HG02798 (cell line): Measurements from ENCODE around the gene SPDYE4.

Experiments
- ATAC-seq: cut with Tn5 transposase; IDR thresholded peaks from one replicate; pipeline ENCODE4 v1.9.1; 2021; ENCODE audit warnings: mild to moderate bottlenecking; ENCODE audit not compliant: unreplicated experiment, poor library complexity

SPDYE4 gene

DNA sequence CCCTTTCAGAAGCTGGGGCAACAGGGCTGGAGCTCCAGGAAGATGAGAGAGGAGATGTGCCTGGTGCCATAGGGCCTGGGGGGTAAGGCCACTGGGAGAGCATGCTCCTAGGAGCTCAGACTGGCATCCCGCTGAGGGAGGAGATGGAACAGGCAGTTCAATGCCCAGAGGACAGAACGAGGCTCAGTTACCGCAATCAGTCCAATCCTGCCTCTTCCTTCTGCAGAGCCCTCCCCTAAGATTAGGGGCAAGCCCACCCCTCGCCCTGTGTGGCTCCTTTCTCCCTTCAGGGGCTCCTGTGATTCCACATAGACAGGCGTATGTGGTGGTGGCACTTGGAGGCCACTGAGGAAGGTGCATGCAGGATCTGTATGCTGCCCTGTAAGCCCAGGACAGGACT is 16.1 kb downstream of the SPDYE4 start:
- no peak for ATAC-seq

DNA sequence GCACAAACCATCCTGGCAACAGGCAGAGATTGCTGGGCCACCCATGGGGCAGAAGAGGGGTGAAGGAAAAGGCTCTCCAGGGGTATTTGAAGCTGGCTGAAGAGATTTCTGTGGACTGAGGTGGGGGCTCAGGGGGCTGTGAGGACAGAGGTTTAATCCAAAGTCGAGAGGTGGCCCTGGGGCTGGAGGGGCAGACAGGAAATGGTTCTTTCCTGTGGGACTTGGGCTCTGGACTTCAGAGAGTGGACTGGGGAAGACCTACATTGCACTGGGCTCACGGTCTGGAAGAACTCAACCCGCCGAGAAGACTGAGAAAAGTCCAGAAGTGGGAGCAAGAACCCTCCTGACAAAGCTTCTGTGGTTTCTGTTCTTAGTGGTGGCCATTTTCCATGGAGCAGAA is 16.6 kb downstream of the SPDYE4 start:
- ATAC-seq: no peak

DNA sequence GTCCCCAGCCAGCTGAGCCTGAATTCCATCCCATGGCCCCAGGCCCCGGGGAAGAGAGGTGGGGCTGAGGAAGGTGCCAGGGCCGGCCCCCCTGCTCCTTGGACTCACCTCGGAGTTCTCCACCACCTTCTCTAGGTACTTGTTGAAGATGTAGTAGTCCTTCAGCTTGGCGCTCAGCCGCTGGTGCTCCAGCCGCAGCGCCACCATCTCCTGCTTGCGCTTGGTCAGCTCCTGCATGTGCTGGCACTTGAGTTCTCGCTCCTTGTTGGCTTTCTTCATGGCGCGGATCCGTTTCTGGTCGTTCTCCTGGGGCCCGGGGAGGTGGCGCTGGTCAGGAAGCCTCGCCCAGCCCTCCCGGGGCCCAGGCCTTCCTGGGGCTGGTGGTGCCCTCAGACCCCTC is 17.0 kb downstream of the SPDYE4 start:
- ATAC-seq: no peak

DNA sequence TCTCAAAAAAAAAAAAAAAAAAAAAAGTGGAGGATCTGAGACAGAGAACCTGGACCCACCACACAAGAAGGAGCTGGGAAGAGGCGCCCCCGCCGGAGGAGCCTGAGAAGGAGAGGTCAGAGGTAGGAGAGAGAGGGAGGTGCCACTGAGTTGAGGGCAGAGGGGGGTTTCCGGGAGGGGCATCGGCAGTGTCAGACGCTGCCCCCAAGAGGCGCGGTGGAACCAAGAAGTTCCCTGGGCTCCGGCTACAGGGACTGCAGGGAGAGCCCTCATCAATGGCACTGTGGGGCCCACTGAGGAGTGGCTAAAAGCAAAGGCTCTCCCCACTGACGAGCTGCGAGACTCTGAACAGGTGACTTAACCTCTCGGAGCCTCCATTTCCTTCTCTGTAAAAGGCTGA is 17.9 kb downstream of the SPDYE4 start:
- ATAC-seq: no peak

DNA sequence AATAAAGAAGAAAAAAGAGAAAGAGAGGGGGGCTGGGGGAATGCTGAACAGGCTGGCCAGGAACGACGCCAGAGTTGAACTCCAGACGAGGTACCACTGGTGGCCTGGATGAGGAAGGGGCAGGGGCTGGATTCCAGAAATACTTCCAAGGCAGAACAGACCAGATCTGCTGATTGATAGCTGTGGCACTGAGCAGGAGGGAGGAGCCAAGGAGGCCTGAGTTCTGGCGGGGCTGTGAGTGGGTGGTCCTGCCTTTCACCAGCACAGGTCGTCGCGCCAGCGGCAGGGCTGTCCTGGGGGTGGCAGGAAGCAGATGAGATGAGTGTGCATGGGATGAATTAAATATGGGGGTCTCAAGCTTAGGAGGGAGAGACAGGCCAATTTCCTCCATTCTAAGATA is 19.2 kb downstream of the SPDYE4 start:
- ATAC-seq: no peak

DNA sequence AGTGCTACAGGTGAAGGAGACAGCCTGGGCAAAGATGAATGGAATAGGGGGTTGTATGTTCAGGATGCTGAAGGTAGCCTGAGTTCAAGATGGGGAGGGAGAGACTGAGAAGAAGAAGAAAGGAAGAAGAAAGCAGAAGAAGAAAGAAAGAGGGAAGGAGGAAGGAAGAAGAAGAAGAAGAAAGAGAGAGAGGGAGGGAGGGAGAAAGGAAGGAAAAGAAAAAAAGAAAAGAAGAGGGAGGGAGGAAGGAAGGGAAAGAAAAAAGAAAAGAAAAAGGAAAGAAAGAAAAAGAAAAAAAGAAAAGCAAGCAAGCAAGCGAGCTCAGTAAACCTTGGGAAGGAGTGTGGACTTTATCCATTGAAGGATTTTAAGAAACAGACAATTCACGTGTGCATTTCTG is 21.6 kb downstream of the SPDYE4 start:
- no peak for ATAC-seq

DNA sequence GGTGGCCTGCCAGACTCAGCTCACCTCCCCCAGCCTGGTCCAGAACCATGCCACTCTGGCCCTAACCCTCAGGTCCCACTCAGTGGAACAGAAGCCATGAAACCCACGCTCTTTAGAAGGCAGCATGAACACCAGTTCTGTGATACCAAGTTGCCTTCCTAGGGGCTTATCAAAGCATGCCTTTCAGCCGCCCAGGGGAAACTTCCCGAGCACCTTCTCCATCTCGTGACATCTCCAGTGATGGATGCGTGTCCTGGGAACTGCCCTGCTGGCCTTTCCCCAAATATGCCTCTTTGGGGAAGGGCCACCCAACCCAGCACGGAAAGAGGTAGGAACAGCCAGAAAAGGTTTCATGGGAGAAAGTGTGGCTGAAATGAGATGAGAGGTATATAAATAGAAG is 22.0 kb downstream of the SPDYE4 start:
- no peak for ATAC-seq

DNA sequence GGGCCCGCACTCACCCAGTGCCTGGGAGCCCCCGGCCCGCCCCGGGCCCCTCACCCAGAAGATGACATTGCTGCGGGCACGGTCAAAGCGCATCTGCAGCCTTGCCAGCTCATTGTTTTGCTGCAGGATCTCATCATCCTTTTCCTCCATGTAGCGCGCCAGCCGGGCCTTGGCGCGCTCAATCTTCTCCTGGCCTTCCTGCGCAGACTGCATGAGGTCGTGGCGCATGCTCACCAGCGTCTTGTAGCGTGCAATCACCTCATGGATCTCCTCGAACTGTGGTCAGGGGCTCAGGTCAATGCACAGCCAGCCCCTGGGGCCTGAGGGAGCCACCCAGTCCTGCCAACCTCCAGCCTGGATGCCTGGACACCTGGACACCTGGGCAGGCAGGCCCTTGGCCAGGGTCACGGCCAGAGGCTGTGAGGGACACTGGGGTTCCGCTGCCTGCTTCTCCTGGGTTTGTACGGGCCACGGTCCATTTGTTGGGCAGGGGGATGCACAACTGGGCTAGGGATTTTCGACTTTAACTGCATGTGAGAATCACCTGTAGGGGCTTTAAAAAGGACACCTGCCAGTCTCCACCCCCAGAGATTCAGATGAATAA is 22.9 kb downstream of the SPDYE4 start:
- no peak for ATAC-seq

DNA sequence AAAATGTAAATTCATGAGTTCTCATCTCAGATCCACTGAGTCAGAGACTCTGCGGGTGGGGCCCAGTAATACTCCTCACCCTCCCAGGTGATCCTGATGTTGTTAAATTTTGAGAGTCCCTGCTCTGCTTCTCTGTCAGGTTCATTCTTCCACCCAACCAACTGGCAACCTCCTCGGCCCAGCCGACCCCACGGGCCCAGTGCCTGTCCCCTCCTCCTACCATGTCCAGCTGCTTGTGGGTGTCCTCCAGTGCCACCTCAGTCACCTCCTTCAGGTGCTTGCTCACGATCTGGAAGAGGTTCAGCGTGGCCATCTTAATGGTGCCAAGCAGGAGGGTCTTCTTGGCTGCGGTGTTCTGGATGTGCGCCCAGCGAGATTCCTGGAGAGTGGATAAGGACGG is 23.5 kb downstream of the SPDYE4 start:
- ATAC-seq: no peak

DNA sequence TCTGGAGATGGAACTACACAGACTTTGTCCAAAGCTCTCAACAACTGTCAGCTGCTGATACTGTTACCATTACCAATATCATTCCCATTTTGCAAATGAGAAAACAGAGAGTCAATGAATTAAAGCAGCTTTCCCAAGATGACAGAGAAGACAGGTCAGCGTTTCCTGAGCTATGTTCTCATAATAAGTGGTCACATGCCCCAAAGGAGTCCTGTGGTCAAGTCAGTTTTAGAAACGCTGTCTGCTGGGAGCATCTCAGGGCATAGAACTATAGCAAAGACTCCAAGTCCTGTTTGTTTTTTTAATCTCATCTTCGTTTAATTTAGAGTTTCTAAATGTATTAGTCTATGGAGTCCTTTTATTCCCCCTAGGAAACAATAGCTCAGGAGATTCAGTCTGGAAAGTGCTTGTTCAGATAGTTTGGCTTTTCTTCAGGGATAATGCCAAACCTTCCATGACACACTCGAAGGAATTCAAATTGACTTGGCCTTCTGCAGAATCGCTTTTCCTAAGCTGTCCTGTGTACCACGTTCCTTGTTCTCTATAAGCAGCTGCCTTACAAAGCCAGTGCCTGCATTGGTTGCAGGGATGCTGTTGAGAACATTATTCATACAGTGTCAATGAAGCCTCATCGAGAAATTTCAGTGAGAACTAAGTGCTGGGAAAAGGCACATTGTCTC is 25.8 kb downstream of the SPDYE4 start:
- ATAC-seq: no peak

DNA sequence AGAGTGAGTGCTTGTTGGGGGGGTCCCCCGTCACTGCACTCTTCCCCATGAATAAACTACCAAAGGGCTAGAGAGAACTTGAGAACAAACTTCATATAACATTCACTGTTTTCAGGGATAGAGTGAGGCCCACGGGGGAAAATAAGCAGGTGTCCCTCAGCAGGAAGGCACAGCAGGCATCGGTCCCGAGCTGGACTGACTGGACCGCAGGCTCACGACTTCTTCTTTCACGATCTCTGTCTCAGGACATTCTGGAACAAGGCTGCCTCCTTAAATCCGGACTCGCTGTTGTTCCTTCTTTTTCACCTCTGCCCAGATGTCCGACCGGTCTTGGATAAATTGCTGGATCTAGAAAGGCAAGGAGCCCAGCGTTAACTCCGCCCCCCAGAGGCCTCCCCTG is 28.5 kb downstream of the SPDYE4 start:
- ATAC-seq: no peak

DNA sequence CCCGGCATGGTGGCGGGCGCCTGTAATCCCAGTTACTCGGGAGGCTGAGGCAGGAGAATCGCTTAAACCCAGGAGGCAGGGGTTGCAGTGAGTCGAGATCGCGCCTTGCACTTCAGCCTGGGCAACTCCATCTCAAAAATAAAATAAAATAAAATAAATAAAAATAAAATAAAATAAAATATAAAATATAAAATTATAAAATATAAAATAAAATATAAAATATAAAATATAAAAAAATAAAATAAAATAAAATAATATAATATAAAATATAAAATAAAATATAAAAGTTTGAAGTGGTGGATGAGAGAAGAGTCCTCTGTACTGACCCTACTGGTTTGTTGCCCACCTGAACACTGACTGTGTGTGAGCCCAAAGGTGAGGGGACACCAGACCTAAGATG is 28.9 kb downstream of the SPDYE4 start:
- ATAC-seq: no peak

DNA sequence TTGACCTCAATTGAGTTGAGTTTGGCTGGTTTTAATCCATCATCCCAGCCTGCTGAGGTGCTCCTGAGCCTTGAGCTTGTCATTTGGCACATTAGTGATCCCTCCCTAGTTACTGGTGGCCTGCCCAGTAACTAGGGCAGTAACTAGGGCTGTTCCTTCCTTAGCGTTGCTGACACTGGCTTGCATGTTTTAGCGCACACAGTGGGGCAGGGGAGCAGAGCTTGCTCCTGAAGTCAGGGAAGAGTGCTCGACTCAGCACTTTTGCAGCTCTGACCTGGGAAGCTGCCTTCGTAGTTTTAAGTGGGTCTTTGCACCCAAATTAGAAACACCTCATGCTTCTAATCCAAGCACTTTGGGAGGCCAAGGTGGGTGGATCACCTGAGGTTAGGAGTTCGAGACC is 29.4 kb downstream of the SPDYE4 start:
- ATAC-seq: no peak

DNA sequence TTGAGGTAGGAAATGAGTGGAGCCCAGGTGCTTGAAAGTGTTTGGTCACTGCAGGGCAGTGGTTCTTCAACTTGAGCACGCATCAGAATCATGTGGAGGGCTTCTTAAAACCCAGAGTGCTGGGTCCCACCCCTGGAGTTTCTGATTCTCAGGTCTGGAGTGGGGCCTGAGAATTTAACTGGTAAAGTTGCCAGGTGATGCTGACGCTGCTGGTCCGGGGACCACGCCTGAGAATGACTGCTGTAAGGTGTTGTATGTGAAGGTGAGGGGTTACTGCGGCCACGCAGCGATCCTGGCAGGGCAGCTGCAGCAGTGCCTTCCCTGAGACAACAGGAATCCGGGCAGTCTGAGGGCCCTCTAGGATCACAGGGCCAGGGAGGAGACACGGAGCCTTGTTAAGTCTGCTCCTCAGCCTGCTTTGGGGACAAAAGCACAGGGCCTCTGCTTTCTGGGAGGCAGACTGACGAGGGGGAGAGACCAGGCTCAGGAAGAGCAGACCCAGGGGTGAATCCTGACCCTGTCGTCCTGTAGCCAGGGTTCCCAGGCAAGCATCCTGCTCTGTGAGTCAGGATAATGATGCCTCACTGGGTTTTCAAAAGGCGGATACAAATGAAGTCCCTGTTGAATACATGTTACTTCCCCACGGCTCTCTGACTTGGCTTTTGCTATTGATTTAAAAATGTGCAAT is 30.0 kb downstream of the SPDYE4 start:
- no peak for ATAC-seq

DNA sequence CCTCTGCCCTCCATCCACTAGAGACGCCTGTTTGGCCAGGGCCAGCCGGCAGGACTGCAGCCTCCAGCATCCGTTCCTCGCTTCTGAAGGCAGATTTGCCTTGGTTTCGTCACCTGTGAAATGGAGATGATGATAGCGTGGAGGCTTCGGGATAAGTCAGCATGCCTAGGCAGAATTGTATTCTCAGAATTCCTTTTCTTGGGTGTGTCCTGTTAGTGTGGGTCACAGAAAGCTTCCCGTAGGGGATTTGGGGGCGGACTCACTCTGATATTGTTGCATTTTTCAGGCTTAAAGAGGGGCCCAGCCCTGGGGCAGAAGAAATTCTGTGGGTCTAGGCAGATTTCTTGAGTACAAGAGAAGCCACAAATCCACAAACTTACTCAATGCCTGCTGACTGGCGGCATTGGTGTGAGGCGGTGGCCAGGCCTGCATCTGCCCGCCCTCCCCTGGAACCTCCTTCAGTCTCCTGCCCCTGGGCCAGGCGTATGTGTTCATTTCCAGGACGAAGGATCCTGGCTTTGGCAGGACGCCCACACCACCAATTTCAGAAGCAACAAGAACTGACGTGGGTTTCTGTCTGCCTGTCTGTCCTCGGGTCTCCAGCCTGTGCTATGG is 31.3 kb downstream of the SPDYE4 start:
- no peak for ATAC-seq

DNA sequence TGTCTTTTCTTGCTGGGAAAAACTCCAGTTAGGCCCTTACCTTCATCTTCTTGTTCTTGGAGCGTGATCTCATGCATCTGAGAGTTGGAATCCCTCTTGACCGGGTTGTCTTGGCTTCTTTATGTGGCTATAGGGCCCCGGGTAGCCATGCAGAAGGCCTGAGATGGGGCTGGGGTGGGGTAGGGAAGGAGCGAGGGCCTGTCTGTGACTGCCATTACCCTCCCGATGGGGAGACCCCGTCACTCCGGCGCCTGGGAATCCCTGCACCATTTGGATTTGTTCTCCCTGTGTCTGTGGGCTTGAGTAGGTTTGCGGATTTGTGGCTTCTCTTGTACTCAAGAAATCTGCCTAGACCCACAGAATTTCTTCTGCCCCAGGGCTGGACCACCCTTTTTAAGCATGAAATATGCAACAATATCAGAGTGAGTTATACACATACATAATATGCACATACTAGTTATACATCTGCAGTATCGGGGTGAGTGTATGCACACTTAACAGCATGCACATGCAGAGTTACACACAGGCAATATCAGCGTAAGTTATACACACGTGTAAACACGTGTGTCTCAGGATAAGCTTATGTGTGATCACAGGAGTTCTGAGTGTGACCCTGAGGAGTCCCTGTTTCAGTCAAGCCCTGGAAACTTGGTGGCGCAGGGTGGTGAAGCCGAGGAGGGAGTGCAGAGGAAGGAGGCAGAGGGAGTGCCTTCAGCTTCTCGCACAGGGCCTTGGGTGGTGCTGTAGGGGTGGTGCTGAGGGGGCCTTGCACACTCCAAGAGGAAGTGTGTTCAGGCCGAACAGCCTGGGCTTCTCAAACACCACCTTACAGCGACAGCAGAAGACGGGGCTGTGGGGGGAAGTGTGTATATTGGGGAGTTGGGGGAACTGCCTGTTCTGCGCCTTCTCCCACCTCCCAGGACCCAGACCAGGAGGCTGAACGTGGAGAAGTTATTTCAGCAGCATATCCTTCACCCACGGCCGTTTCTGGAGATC is 32.2 kb downstream of the SPDYE4 start:
- ATAC-seq: no peak

DNA sequence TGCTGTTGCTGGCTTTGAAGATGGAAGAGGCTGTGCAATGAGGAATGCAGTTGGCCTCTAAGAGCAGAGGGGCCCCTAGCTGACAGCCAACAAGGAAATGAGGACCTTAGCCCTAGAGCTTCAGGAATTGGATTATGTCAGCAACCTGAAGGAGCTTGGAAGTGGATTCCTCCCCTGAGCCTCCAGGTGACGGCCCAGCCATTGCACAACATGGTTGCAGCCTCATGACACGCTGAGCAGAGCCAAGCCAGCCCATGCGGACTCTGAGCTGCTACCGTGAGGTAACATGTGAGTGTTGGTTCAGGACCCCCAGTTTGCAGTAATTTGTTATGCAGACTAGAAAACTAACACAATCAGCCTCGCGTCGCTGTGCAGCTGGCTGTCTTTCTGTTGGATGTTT is 33.9 kb downstream of the SPDYE4 start:
- no peak for ATAC-seq

DNA sequence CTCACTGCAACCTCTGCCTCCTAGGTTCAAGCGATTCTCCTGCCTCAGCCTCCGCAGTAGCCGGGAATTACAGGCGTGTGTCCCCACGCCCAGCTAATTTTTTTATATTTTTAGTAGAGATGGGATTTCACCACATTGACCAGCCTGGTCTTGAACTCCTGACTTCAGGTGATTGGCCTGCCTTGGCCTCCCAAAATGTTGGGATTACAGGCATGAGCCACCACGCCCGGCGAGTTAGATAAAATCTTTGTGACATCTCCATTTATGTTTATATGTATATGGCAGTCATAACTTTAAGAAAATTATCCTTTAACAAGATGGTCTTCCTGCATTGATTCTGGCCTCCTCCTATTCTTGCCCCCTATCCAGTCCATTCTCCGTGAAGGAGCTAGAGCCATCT is 37.8 kb downstream of the SPDYE4 start:
- ATAC-seq: no peak

DNA sequence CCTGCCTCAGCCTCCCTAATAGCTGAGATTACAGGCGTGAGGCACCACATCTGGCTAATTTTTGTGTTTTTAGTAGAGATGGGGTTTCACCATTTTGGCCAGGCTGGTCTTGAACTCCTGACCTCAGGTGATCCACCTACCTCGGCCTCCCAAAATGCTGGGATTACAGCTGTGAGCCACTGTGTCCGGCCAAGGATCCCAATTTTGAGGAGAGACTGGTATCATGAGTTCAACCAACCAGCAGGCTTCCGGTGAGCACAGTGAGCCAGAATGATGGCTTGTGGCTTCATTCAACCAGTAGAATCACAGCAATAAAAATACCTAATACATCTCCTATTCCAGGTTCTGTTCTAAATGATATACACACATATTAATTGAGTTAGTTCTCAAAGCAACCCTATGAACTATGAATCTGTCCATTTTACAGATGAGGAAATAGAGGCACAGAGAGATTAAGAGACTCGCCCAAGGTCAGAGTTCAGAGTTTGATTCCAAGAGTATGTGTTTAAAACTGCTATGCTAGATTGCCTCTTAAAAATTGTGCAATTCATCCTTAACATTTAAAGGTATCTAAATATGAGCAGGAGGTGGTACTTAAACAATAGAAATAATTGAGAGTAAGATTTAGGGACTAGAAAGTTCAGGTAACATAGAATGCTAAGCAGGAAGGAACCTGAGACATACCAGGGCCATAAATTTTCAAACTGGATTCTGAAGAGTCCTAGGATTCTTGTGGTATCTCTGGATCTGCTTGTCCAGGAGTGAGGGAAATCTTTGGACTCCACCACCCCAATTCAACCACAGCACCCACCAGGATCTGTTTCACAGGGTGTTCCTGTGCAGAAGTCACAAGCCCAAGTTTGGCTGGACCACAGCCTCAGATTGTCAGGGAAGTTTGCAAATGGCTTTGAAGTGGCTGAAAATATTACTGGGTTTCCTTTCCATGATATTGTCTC is 38.8 kb downstream of the SPDYE4 start:
- no peak for ATAC-seq
